ENCODE data around the gene SMAD3. TPM values are rescaled to one million over a fixed set of nuclear protein-coding genes. Genes with fewer than 3 reads are reported as not detected.

Gene SMAD3
- total and polyA plus RNA-seq, 2 of the 8 experiments (the other 6 are each of a cell fraction or from before 2014, with no cell fraction given): 10.1 to 12.4 TPM

DNA sequence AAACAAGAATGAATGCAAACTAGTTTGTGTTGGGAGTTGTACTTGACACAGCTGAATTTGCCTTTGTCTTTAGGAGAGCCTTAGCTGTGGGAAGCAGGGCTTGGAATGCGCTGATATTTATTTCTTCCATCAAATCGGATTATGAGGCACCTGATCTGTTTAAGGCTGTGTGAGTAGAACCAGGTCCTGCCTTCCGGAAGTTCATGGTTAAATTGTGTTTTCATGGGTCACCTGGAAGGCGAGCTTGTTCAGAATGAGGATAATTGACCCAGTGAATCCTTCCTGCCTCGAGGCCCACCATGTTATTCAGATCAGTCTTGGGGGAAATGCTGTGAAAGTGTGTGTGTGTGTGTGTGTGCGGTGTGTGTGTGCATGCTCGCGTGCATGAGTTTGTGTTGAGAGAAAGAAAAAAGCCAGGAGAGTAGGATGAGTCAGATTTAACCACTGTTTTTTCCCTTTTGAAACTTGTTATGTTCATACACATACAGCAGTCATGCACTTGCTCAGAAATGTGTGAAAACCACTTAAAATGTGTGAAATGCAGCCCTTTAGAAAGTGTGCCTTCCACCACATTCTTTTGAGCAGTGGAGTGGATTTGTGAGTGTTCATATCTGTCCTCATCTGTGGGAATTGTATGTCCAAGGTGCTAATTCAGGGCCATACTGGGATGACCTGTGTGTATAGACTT is 36.7 kb downstream of the SMAD3 start:
- ChIA-PET CTCF (ENCODE audit: partially characterized antibody) (interaction anchor here (0.9 to 2.3 kb wide), 6 partner anchors 12 to 156 kb away, joined by 3 to 7 read pairs (median 4); no protein-coding TSS in a partner anchor), POLR2A (ENCODE audit: partially characterized antibody) (interaction anchor here (1.5 kb wide), 1 partner anchor 14 kb away, joined by 6 read pairs; no protein-coding TSS in a partner anchor)
- Histone ChIP-seq H3K27ac (ENCODE audit: low read depth, low read length) (no peak overlapping the region), H2AFZ (ENCODE audit: low read length) (no peak overlapping the region), H3K23ac (ENCODE audit: insufficient read length) (no peak overlapping the region), H3K56ac (replicated peaks; ENCODE audit: insufficient read length, low read depth, low read length) (no peak overlapping the region), H3K27me3 (replicated peaks in 1 of 4; ENCODE audit: control insufficient read depth in 3 of 4, extremely low read depth in 1 of 4, insufficient read depth in 3 of 4, low read length in 3 of 4) (no peaks in the 10 kb centered on the region), H3K14ac (ENCODE audit: insufficient read length) (no peak overlapping the region), H3K4me1 (replicated peaks in 1 of 4; ENCODE audit: control insufficient read depth in 3 of 4, insufficient read depth in 4 of 4, low read length in 3 of 4) (peaks cover 0 to 6% (median 1%) of the 10 kb centered on the region in 4 experiments; a peak in 6 of 7 replicates), H3K4ac (replicated peaks; ENCODE audit: insufficient read length, low read depth, low read length) (no peak overlapping the region), H3K79me1 (ENCODE audit: low read depth, low read length) (peaks cover 12% of the 10 kb centered on the region), H3K9ac (replicated peaks in 1 of 4; ENCODE audit: extremely low read depth in 1 of 4, low read depth in 3 of 4, low read length in 3 of 4) (no peak overlapping the region), H2BK5ac (ENCODE audit: low read depth, low read length) (no peak overlapping the region), H2BK15ac (ENCODE audit: low read length) (no peak overlapping the region), H3K23me2 (ENCODE audit: low read depth, low read length) (no peaks in the 10 kb centered on the region), H3K4me2 (ENCODE audit: insufficient read depth in 1 of 2, low read depth in 2 of 2, low read length in 2 of 2) (no peak overlapping the region), H3K36me3 (ENCODE audit: control insufficient read depth in 2 of 4, insufficient read depth in 4 of 4, low read length in 3 of 4) (no peaks in the 10 kb centered on the region), H4K91ac (replicated peaks; ENCODE audit: insufficient read length, low read length) (no peak overlapping the region), H3K79me2 (ENCODE audit: control insufficient read depth in 1 of 2, insufficient read depth in 2 of 2, low read length in 2 of 2) (peaks cover 0 to 17% of the 10 kb centered on the region in 2 experiments; a peak in 1 of 4 replicates), H3K4me3 (ENCODE audit: extremely low read depth in 1 of 4, insufficient read depth in 2 of 4, low read depth in 3 of 4, low read length in 4 of 4) (no peak overlapping the region), H4K5ac (ENCODE audit: insufficient read length, low read depth, low read length) (no peak overlapping the region), H2BK120ac (replicated peaks; ENCODE audit: low read depth, low read length) (no peak overlapping the region), H4K8ac (ENCODE audit: extremely low read depth, insufficient read depth, low read length) (no peak overlapping the region), H2BK12ac (ENCODE audit: low read depth, low read length) (0 out of 2 replicates have a peak overlapping the region, but pooled peaks have one; percentile 10), H3K9me3 (ENCODE audit: insufficient read depth in 2 of 2, low read depth in 1 of 2, low read length in 1 of 2) (no peaks in the 10 kb centered on the region), H3K18ac (ENCODE audit: extremely low read depth, low read length) (no peak overlapping the region), H4K20me1 (replicated peaks in 1 of 2; ENCODE audit: control insufficient read depth in 1 of 2, insufficient read depth in 2 of 2, low read length in 2 of 2) (peaks cover 0 to 2% of the 10 kb centered on the region in 2 experiments), H2AK5ac (ENCODE audit: low read depth, low read length) (peak overlapping the region; percentile 66; the same call in 1 of the 2 replicates), H2BK20ac (ENCODE audit: low read length) (no peak overlapping the region)
- FAIRE-seq (no peak), DNase-seq (ENCODE audit: low read depth in 1 of 2, low spot score in 2 of 2) (no peak)
- 63% methylated on average over 8 of the region's 8 CpGs; no CpG with 5 or more reads in 1 of the 2 experiments for WGBS, 2 experiments (ENCODE audit: extremely low coverage in 1 of 2, insufficient coverage in 1 of 2, insufficient read length in 1 of 2, insufficient replicate concordance in 2 of 2, low coverage in 1 of 2, low lambda C conversion rate in 2 of 2, missing lambda C conversion rate in 1 of 2)
- no peak for TF ChIP-seq CTBP2 (IDR thresholded peaks at IDR 0.05; ENCODE audit: borderline replicate concordance, insufficient read depth, insufficient read length, low read length)
- TF ChIP-seq JUN (IDR thresholded peaks at IDR 0.05; ENCODE audit: low read depth, low read length): no peak
- no peak for TF ChIP-seq ASH2L (IDR thresholded peaks at IDR 0.05; ENCODE audit: low read length)
- TF ChIP-seq CBX5 (IDR thresholded peaks at IDR 0.05; ENCODE audit: low read depth, low read length): no peak
- TF ChIP-seq ZNF274 (IDR thresholded peaks at IDR 0.05; ENCODE audit: borderline replicate concordance, extremely low read depth, low read length): no peak
- no peak for TF ChIP-seq TEAD4 (IDR thresholded peaks at IDR 0.05; ENCODE audit: low read depth, low read length)
- TF ChIP-seq CREB1 (IDR thresholded peaks at IDR 0.05): no peak
- TF ChIP-seq BACH1 (IDR thresholded peaks at IDR 0.05; ENCODE audit: low read length): no peak
- TF ChIP-seq SRF (IDR thresholded peaks at IDR 0.05; ENCODE audit: low read depth, low read length): no peak
- no peak for TF ChIP-seq EP300 (IDR thresholded peaks at IDR 0.05; ENCODE audit: borderline replicate concordance in 1 of 2, low read depth in 2 of 2, low read length in 2 of 2)

Measured in H1 (cell line).